ENCODE measurements around the gene OR5AC2. TPM values are rescaled to one million over a fixed set of nuclear protein-coding genes. Genes with fewer than 3 reads are reported as not detected.

OR5AC2 gene
- total RNA-seq, result not detected in 2 replicates

DNA sequence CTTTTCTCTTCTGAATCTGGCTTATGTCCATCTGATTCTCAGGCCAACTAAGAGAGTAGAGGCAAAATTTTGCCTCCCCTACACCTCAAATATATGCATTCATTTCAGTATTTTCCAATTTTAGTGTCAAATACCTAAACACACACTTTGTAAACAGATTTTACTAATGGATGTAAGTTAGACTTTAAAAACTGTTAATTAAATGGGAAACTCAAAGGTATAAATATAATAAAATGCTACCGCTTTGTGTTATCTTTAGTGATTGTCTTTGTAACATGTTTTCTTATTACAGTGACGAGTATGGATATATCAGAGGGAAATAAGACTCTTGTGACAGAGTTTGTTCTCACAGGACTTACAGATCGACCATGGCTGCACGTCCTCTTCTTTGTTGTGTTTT, at the start of gene OR5AC2:
Gene OR5AC2 (plus strand): TSS at position 301 of the 400 bp plus-strand sequence. CDS start 0 bp downstream, at position 301.

GRCh38 chr3:98130421-98130820, 43.4 kb downstream of the OR5AC2 start, which contains the start of gene OR5H1:
Gene OR5H1, plus strand, starts transcription at chr3:98130721. Its CDS starts 1,977 bp downstream, at chr3:98132698.

Other genes with a start within 250 kb of the OR5AC2 start
- 24.2 and 30.2 TPM in 2 replicates for gene RIOX2, start 114.7 kb upstream of the OR5AC2 start, total RNA-seq
- not detected in 2 replicates for gene GABRR3, start 51.9 kb upstream of the OR5AC2 start, total RNA-seq
- not detected in 2 replicates for gene OR5H1, start 43.5 kb downstream of the OR5AC2 start, total RNA-seq
- gene OR5H14, start 60.3 kb downstream of the OR5AC2 start, total RNA-seq, result not detected in 2 replicates
- not detected in 2 replicates for gene OR5H15, start 79.5 kb downstream of the OR5AC2 start, total RNA-seq
- gene OR5H6, start 177.1 kb downstream of the OR5AC2 start, total RNA-seq, result not detected in 2 replicates
- not detected in 2 replicates for gene OR5H2, start 195.3 kb downstream of the OR5AC2 start, total RNA-seq

Data from articular chondrocyte of knee joint (primary cell).